OCI-LY7 (cell line): ENCODE measurements around the gene INHBE. TPM values are rescaled to one million over a fixed set of nuclear protein-coding genes. Genes with fewer than 3 reads are reported as not detected.

Source experiments
- BruUV-seq: library from RNA; stranded (reverse); fragments of 400-500 nt; replicated peaks from 2 replicates; lab custom pipeline; 2021; lab: Mats Ljungman, UMichigan
- CTCF ChIA-PET: fragments of 300-600 bp; sonication (Branson Sonifier 250); formaldehyde crosslinking; loops from one replicate; lab custom pipeline; 2022; ENCODE audit warnings: antibody characterized with exemption; ENCODE audit not compliant: unreplicated experiment; lab: Charles Lee
- POLR2A ChIA-PET: fragments of 300-600 bp; sonication (Branson Sonifier 250); formaldehyde crosslinking; loops from one replicate; lab custom pipeline; 2022; ENCODE audit warnings: antibody characterized with exemption; lab: Charles Lee
- DNase-seq: peaks from one replicate; pipeline ENCODE4 v3.0.0-alpha.2; 2015; ENCODE audit warnings: low spot score
- H2AFZ ChIP-seq: fragments of 200-600 bp; sonication (generic), shearing (Covaris generic); 2 replicates; pipeline ENCODE4 v1.6.1; 2014; ENCODE audit warnings: mild to moderate bottlenecking, antibody characterized with exemption, low read length, moderate library complexity
- H3K27ac ChIP-seq: fragments of 200-600 bp; sonication (generic); 2 replicates; pipeline ENCODE4 v1.5.1; 2014; ENCODE audit warnings: mixed run types, low read depth, mild to moderate bottlenecking, moderate library complexity, low read length, inconsistent platforms; ENCODE audit not compliant: poor library complexity, severe bottlenecking
- H3K36me3 ChIP-seq: fragments of 200-600 bp; sonication (generic); 2 replicates; pipeline ENCODE4 v1.6.1; 2014; ENCODE audit warnings: mild to moderate bottlenecking, antibody characterized with exemption, low read length, moderate library complexity, mixed read lengths; ENCODE audit not compliant: insufficient read depth
- H3K4me1 ChIP-seq: fragments of 200-600 bp; sonication (generic); 2 replicates; pipeline ENCODE4 v1.5.1; 2014; ENCODE audit warnings: mild to moderate bottlenecking, low read length; ENCODE audit not compliant: insufficient read depth, poor library complexity, severe bottlenecking
- H3K4me2 ChIP-seq: fragments of 200-600 bp; sonication (generic); 2 replicates; pipeline ENCODE4 v1.6.1; 2014; ENCODE audit warnings: mild to moderate bottlenecking, low read length
- H3K4me3 ChIP-seq: fragments of 200-600 bp; sonication (generic); 2 replicates; pipeline ENCODE4 v1.5.1; 2014; ENCODE audit warnings: mild to moderate bottlenecking, low read depth, low read length; ENCODE audit not compliant: poor library complexity, severe bottlenecking
- H3K79me2 ChIP-seq: fragments of 200-600 bp; sonication (generic); 2 replicates; pipeline ENCODE4 v1.6.1; 2016; ENCODE audit warnings: low read depth, mild to moderate bottlenecking, low read length, moderate library complexity, mixed read lengths; ENCODE audit not compliant: insufficient read depth
- H3K9me2 ChIP-seq: fragments of 200-600 bp; sonication (generic); 2 replicates; pipeline ENCODE4 v1.6.1; 2016; ENCODE audit warnings: mild to moderate bottlenecking, low read length, mixed read lengths; ENCODE audit not compliant: insufficient read depth
- H3K9me3 ChIP-seq: fragments of 200-600 bp; sonication (generic); 2 replicates; pipeline ENCODE4 v1.6.1; 2014; ENCODE audit warnings: mild to moderate bottlenecking, mixed run types, low read length, mixed read lengths
- H4K20me1 ChIP-seq: fragments of 200-600 bp; sonication (generic); 2 replicates; pipeline ENCODE4 v1.6.1; 2014; ENCODE audit warnings: mild to moderate bottlenecking, antibody characterized with exemption, low read length, moderate library complexity, mixed read lengths; ENCODE audit not compliant: insufficient read depth
- CTCF ChIP-seq: fragments of 200-600 bp; sonication (generic); conservative IDR thresholded peaks from 2 replicates; pipeline ENCODE4 v1.5.1; 2014; ENCODE audit warnings: mild to moderate bottlenecking, antibody characterized with exemption, low read length, moderate library complexity, mixed read lengths
- EZH2phosphoT487 ChIP-seq: fragments of 200-600 bp; sonication (generic); IDR thresholded peaks from 2 replicates; pipeline ENCODE4 v1.6.1; 2018; ENCODE audit warnings: low read depth, borderline replicate concordance, mild to moderate bottlenecking, mixed run types, antibody characterized with exemption, low read length, moderate library complexity, mixed read lengths
- intact Hi-C: fragments of 100-400 bp; cut with micrococcal nuclease; formaldehyde crosslinking; loops from one replicate; pipeline ENCODE4 v1.10.0; 2022; ENCODE audit not compliant: unreplicated experiment
- total RNA-seq, 2 experiments: library from RNA; depleted of rRNA in 1 of 2; stranded (reverse); fragments of >200 nt in 1 of 2; shearing (Covaris generic) in 1 of 2; gene quantifications; 2 replicates each; pipeline ENCODE4 v1.2.3, GENCODE V29; 2014 to 2022

The INHBE gene
- total RNA-seq, 2 experiments from 2014 or later = 3.2 to 4.0 TPM

- ChIA-PET POLR2A (interaction anchor here (0.6 kb wide), 1 partner anchor 12 kb away, joined by 3 read pairs; the partner anchor contains the start of gene ARHGAP9), CTCF (no interaction called here)
- H3K9me3 ChIP-seq = no peaks in the 10 kb centered on the region
- peaks cover 43% of the 10 kb centered on the region for H3K36me3 ChIP-seq
- H3K9me2 ChIP-seq = no peaks in the 10 kb centered on the region
- H3K4me3 ChIP-seq = no peak overlapping the region
- no peak overlapping the region for H3K27ac ChIP-seq
- intact Hi-C loops = no loop called here
- no TSS peak for BruUV-seq
- no peak overlapping the region for H3K4me2 ChIP-seq
- H3K4me1 ChIP-seq = peaks cover 3% of the 10 kb centered on the region
- no peak overlapping the region for H2AFZ ChIP-seq
- no peak for TF ChIP-seq EZH2phosphoT487
- H3K79me2 ChIP-seq = no peaks in the 10 kb centered on the region
- no peaks in the 10 kb centered on the region for H4K20me1 ChIP-seq
- no peak for DNase-seq
Measured at GRCh38 chr12:57467915-57468314, 12.8 kb downstream of the INHBE start.

GRCh38 chr12:57469296-57470164 lies 14.4 kb downstream of the INHBE start:
- H3K36me3 ChIP-seq = peaks cover 55% of the 10 kb centered on the region
- intact Hi-C loops = no loop called here
- CTCF ChIA-PET = no interaction called here

More at GRCh38 chr12:57469296-57470164, 14.4 kb downstream of the INHBE start:
- H3K79me2 ChIP-seq = no peaks in the 10 kb centered on the region
- H4K20me1 ChIP-seq = no peaks in the 10 kb centered on the region
- no peak overlapping the region for H3K4me2 ChIP-seq
- DNase-seq = no peak
- no peak overlapping the region for H3K4me3 ChIP-seq
- no peak for TF ChIP-seq EZH2phosphoT487
- no peak for TF ChIP-seq CTCF
- no peaks in the 10 kb centered on the region for H3K9me2 ChIP-seq
- BruUV-seq = no TSS peak
- H3K27ac ChIP-seq = no peak overlapping the region
- no peaks in the 10 kb centered on the region for H3K9me3 ChIP-seq
- H2AFZ ChIP-seq = no peak overlapping the region
- H3K4me1 ChIP-seq = no peaks in the 10 kb centered on the region
- POLR2A ChIA-PET = no interaction called here
